Activated naive CD8-positive, alpha-beta T cell treated with anti-CD3 and anti-CD28 coated beads, Interleukin-2, amount 10 ng/mL, durations not matched to agents 7 days and 5 days (primary cell): ENCODE data around the gene TIAM1. TPM values are rescaled to one million over a fixed set of nuclear protein-coding genes. Genes with fewer than 3 reads are reported as not detected.
A peak's percentile ranks its signal among the peaks of the same experiment; 100 is the strongest.

Experiments
- ATAC-seq: fragments of 150-1000 bp; cut with Tn5 transposase; one replicate; pipeline ENCODE4 v1.10.0; 2021; ENCODE audit warnings: low read depth, moderate library complexity
- POLR2A ChIA-PET: fragments of 350-600 bp; sonication (Branson Sonifier 250); formaldehyde crosslinking; loops from one replicate; lab custom pipeline; 2021; ENCODE audit warnings: antibody characterized with exemption; lab: Charles Lee
- DNase-seq: peaks from one replicate; pipeline ENCODE4 v3.0.0; 2021
- H3K27ac Mint-ChIP-seq: one replicate; pipeline ENCODE4 v1.8.0; 2022; ENCODE audit warnings: mild to moderate bottlenecking, mixed read lengths
- H3K27me3 Mint-ChIP-seq: one replicate; pipeline ENCODE4 v1.8.0; 2022; ENCODE audit warnings: mild to moderate bottlenecking, moderate library complexity, mixed read lengths
- H3K36me3 Mint-ChIP-seq: one replicate; pipeline ENCODE4 v1.8.0; 2021; ENCODE audit warnings: mild to moderate bottlenecking, mixed read lengths
- H3K4me1 Mint-ChIP-seq: one replicate; pipeline ENCODE4 v1.8.0; 2021; ENCODE audit warnings: mixed read lengths
- H3K4me3 Mint-ChIP-seq: one replicate; pipeline ENCODE4 v1.8.0; 2022; ENCODE audit warnings: mild to moderate bottlenecking, moderate library complexity, mixed read lengths
- H3K9me3 Mint-ChIP-seq: one replicate; pipeline ENCODE4 v1.8.0; 2021; ENCODE audit warnings: mixed read lengths
- total RNA-seq, 2 experiments: library from RNA; stranded (reverse); gene quantifications; one replicate each; pipeline ENCODE4 v1.2.3, GENCODE V29; 2021

TIAM1 gene, protein sequence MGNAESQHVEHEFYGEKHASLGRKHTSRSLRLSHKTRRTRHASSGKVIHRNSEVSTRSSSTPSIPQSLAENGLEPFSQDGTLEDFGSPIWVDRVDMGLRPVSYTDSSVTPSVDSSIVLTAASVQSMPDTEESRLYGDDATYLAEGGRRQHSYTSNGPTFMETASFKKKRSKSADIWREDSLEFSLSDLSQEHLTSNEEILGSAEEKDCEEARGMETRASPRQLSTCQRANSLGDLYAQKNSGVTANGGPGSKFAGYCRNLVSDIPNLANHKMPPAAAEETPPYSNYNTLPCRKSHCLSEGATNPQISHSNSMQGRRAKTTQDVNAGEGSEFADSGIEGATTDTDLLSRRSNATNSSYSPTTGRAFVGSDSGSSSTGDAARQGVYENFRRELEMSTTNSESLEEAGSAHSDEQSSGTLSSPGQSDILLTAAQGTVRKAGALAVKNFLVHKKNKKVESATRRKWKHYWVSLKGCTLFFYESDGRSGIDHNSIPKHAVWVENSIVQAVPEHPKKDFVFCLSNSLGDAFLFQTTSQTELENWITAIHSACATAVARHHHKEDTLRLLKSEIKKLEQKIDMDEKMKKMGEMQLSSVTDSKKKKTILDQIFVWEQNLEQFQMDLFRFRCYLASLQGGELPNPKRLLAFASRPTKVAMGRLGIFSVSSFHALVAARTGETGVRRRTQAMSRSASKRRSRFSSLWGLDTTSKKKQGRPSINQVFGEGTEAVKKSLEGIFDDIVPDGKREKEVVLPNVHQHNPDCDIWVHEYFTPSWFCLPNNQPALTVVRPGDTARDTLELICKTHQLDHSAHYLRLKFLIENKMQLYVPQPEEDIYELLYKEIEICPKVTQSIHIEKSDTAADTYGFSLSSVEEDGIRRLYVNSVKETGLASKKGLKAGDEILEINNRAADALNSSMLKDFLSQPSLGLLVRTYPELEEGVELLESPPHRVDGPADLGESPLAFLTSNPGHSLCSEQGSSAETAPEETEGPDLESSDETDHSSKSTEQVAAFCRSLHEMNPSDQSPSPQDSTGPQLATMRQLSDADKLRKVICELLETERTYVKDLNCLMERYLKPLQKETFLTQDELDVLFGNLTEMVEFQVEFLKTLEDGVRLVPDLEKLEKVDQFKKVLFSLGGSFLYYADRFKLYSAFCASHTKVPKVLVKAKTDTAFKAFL (N-terminal part only)
- total RNA-seq: 10 to 100 TPM; 21.8 to 23.7 TPM

GRCh38 chr21:31343680-31344480, at the start of gene TIAM1:
Gene TIAM1, minus strand, starts transcription at chr21:31344261. Its CDS starts 77,289 bp downstream, at chr21:31266972.
- POLR2A ChIA-PET: interaction anchor here (0.9 to 2.6 kb wide), 4 partner anchors 10 to 215 kb away, joined by 3 to 10 read pairs (median 4); no protein-coding TSS in a partner anchor
- peaks cover 40% of the 10 kb centered on the region for H3K4me1 Mint-ChIP-seq
- peak within 1 kb of the TSS; percentile 90 for H3K4me3 Mint-ChIP-seq
- peak within 1 kb of the TSS; percentile 73 for H3K27ac Mint-ChIP-seq
- peak; percentile 61 for ATAC-seq
- H3K27me3 Mint-ChIP-seq: peaks cover 41% of the 10 kb centered on the region
- peaks cover 17% of the 10 kb centered on the region for H3K36me3 Mint-ChIP-seq
- H3K9me3 Mint-ChIP-seq: no peaks in the 10 kb centered on the region
- peak; percentile 40 for DNase-seq

DNA sequence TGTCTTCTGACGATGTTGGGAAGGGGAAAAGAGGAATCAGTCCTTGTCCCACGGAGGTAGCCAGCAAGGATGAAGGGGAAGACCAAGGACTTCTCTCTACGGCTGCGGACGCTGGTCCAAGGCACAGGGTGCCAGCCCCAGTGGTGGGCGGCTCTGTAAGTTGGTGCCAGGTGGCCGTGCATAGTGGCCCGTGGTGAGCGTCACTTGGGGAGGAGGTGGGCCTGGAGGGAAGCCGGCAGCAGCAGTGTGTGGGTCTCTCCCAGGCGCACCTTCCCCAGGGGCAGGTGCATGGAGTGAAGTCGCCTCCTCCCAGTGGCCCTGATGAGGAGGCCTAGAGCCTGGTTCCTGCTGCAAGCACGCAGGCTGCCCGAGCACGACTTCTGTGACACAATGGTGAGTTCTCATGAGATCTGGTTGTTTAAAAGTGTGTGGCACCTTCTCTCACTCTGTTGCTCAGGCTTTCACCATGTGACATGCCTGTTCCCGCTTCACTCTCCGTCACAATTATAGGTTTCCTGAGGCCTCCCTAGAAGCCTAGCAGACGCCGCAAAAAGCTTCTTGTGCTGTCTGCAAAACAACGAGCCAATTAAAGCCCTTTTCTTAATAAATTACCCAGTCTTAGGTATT, 43.6 kb upstream of the TIAM1 start:
- ATAC-seq (no peak), DNase-seq (no peak)
- Mint-ChIP-seq H3K27me3 (no peaks in the 10 kb centered on the region), H3K4me3 (no peak overlapping the region), H3K9me3 (no peaks in the 10 kb centered on the region), H3K36me3 (peaks cover 4% of the 10 kb centered on the region), H3K27ac (no peak overlapping the region), H3K4me1 (peaks cover 4% of the 10 kb centered on the region)
- POLR2A ChIA-PET: no interaction called here

- Mint-ChIP-seq H3K9me3 (peaks cover 1% of the 10 kb centered on the region), H3K27ac (no peak overlapping the region), H3K4me3 (no peak overlapping the region), H3K4me1 (peaks cover 9% of the 10 kb centered on the region), H3K27me3 (no peaks in the 10 kb centered on the region), H3K36me3 (peaks cover 10% of the 10 kb centered on the region)
- ATAC-seq (no peak), DNase-seq (no peak)
- POLR2A ChIA-PET: no interaction called here
Measured at GRCh38 chr21:31386006-31386405, 41.9 kb upstream of the TIAM1 start.

DNA sequence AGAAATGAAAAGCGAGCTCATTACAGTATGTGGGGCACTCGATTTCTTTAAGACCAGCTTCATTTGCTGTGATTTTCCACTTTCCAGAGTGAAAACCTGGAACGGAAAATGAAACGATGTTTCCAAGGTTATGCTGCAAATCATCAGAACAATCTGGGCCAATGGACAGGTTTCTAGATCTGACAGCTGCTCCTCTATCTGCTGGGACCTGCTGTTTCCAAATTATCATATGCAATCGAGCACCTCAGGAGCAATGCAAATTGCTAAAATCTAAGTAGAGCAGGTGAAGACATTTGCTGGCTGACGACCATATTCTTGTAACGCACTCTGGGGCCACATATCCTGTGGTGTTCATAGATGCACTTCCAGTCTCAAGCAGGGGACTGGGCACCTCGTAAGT, 39.7 kb upstream of the TIAM1 start:
- Mint-ChIP-seq H3K4me1 (peaks cover 9% of the 10 kb centered on the region), H3K36me3 (peaks cover 13% of the 10 kb centered on the region), H3K4me3 (no peak overlapping the region), H3K27me3 (no peaks in the 10 kb centered on the region), H3K9me3 (peaks cover 1% of the 10 kb centered on the region), H3K27ac (no peak overlapping the region)
- DNase-seq (no peak), ATAC-seq (no peak)
- POLR2A ChIA-PET: no interaction called here

DNA sequence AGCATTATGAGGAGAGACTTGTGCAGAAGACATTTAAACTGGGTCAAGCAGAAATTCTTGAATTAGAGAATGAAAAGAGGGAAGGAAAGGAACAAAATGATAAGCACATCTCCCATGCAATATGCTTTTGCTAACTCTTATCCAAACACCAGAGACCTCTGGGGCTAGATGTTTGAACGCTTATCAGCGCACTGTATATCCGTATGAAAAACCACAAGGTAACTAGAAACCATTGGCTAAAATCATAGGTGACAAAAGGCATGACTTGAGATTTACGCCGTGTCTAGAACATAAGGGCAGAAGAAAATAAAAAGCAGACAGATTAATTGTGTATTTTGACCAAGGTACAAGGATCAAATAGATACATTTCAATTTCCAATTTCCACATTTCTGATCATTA, 38.0 kb upstream of the TIAM1 start:
- Mint-ChIP-seq H3K27ac (no peak overlapping the region), H3K9me3 (peaks cover 1% of the 10 kb centered on the region), H3K4me3 (no peak overlapping the region), H3K4me1 (peaks cover 9% of the 10 kb centered on the region), H3K27me3 (no peaks in the 10 kb centered on the region), H3K36me3 (peaks cover 15% of the 10 kb centered on the region)
- POLR2A ChIA-PET: no interaction called here
- no peak for ATAC-seq
- DNase-seq: no peak

- Mint-ChIP-seq H3K27ac (no peak overlapping the region), H3K36me3 (peaks cover 8% of the 10 kb centered on the region), H3K27me3 (peaks cover 7% of the 10 kb centered on the region), H3K4me1 (peaks cover 7% of the 10 kb centered on the region), H3K9me3 (peaks cover 3% of the 10 kb centered on the region), H3K4me3 (no peak overlapping the region)
- POLR2A ChIA-PET: no interaction called here
- DNase-seq: no peak
- ATAC-seq: no peak
Measured at GRCh38 chr21:31376301-31376700, 32.2 kb upstream of the TIAM1 start.

GRCh38 chr21:31374395-31374794, 30.3 kb upstream of the TIAM1 start:
- POLR2A ChIA-PET: no interaction called here
- Mint-ChIP-seq H3K4me1 (peaks cover 9% of the 10 kb centered on the region), H3K27ac (no peak overlapping the region), H3K36me3 (peaks cover 5% of the 10 kb centered on the region), H3K4me3 (no peak overlapping the region), H3K9me3 (peaks cover 3% of the 10 kb centered on the region), H3K27me3 (peaks cover 7% of the 10 kb centered on the region)
- ATAC-seq: no peak
- no peak for DNase-seq

- no peak overlapping the region for H3K4me3 Mint-ChIP-seq
- H3K36me3 Mint-ChIP-seq: peaks cover 5% of the 10 kb centered on the region
- POLR2A ChIA-PET: no interaction called here
- peaks cover 4% of the 10 kb centered on the region for H3K9me3 Mint-ChIP-seq
- DNase-seq: no peak
- H3K27ac Mint-ChIP-seq: peak overlapping the region; percentile 34
- peaks cover 7% of the 10 kb centered on the region for H3K27me3 Mint-ChIP-seq
- peaks cover 13% of the 10 kb centered on the region for H3K4me1 Mint-ChIP-seq
- ATAC-seq: no peak
Measured at GRCh38 chr21:31372471-31372765, 28.4 kb upstream of the TIAM1 start.

DNA sequence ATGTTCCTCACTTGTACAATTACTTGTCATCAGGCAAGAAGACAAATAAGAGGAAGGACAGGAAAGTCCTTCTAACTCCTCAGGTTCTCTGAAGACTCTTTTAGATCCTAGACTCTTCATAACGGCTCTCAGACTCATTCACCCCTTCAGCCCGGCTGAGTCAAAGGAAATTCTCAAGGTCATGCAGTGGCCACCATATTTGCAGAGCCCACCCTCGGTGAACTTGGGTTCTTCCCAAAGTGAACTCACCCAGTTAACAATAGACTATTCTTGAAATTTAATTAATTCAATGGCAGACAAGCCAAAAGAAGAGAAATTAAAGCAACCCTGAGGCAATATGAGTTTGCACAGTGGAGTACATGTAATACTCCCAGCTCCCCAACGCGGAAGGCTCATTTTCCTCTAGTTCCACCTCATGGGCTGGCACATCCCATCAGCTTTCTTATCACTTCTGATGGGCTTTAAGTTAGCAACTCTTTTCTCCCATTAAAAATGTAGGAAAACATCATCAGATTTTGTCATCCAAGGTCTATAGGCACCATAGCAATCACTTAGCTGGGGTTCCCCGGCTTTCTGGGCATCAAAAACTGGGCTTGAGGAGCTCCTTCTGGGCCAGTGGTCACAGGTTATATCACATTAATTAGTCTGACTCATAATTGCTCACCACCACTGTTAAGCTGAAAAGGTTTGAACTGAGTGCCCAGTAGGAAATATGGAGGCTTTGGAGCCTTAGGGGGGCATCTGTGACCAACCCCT, 27.8 kb upstream of the TIAM1 start:
- Mint-ChIP-seq H3K36me3 (peaks cover 3% of the 10 kb centered on the region), H3K4me3 (no peak overlapping the region), H3K27me3 (peaks cover 7% of the 10 kb centered on the region), H3K9me3 (peaks cover 4% of the 10 kb centered on the region), H3K27ac (peak overlapping the region; percentile 34), H3K4me1 (peaks cover 14% of the 10 kb centered on the region)
- DNase-seq (no peak), ATAC-seq (no peak)
- POLR2A ChIA-PET: no interaction called here

- POLR2A ChIA-PET: no interaction called here
- peaks cover 21% of the 10 kb centered on the region for H3K4me1 Mint-ChIP-seq
- peaks cover 7% of the 10 kb centered on the region for H3K36me3 Mint-ChIP-seq
- peaks cover 6% of the 10 kb centered on the region for H3K9me3 Mint-ChIP-seq
- no peak overlapping the region for H3K27ac Mint-ChIP-seq
- DNase-seq: no peak
- ATAC-seq: no peak
- H3K4me3 Mint-ChIP-seq: no peak overlapping the region
- peaks cover 7% of the 10 kb centered on the region for H3K27me3 Mint-ChIP-seq
Measured at GRCh38 chr21:31370893-31371544, 27.0 kb upstream of the TIAM1 start.

DNA sequence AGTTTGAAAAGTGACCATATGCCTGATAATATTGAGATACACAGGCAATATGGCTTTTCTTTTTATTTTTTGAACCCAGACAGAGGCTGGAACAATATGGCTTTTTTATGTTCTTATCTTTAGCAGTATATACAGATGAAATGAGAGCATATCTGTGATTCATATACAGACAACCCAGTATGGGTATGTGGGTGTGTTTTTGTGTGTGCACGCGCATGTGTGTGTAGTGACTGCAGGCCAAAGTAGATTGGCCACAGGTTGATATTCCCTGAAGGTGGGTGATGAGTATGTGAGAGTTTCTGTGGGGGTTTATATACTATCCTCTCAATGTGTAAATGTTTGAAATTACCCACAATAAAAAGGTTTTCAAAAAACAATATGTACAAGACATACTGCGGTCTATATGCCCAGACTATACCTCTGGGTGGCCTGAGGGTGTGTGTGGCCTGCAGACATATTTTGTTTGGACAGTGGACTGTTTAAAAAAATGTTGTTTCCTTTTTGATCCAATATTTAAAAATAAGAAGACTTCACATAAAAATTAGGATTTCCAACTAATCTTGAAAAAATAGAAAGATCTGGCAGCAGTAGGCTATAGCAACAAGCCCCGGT, 26.3 kb upstream of the TIAM1 start:
- Mint-ChIP-seq H3K4me1 (peaks cover 21% of the 10 kb centered on the region), H3K4me3 (no peak overlapping the region), H3K27me3 (peaks cover 5% of the 10 kb centered on the region), H3K27ac (no peak overlapping the region), H3K9me3 (peaks cover 6% of the 10 kb centered on the region), H3K36me3 (peaks cover 7% of the 10 kb centered on the region)
- POLR2A ChIA-PET: no interaction called here
- DNase-seq (no peak), ATAC-seq (no peak)
